Measurements from ENCODE around the gene VEZT.
"Not testable (repeated sequence)": the region's sequence is repeated elsewhere in the genome, so short reads cannot be mapped to it uniquely, and the experiment has no call there.

The VEZT gene, protein sequence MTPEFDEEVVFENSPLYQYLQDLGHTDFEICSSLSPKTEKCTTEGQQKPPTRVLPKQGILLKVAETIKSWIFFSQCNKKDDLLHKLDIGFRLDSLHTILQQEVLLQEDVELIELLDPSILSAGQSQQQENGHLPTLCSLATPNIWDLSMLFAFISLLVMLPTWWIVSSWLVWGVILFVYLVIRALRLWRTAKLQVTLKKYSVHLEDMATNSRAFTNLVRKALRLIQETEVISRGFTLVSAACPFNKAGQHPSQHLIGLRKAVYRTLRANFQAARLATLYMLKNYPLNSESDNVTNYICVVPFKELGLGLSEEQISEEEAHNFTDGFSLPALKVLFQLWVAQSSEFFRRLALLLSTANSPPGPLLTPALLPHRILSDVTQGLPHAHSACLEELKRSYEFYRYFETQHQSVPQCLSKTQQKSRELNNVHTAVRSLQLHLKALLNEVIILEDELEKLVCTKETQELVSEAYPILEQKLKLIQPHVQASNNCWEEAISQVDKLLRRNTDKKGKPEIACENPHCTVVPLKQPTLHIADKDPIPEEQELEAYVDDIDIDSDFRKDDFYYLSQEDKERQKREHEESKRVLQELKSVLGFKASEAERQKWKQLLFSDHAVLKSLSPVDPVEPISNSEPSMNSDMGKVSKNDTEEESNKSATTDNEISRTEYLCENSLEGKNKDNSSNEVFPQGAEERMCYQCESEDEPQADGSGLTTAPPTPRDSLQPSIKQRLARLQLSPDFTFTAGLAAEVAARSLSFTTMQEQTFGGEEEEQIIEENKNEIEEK

DNA sequence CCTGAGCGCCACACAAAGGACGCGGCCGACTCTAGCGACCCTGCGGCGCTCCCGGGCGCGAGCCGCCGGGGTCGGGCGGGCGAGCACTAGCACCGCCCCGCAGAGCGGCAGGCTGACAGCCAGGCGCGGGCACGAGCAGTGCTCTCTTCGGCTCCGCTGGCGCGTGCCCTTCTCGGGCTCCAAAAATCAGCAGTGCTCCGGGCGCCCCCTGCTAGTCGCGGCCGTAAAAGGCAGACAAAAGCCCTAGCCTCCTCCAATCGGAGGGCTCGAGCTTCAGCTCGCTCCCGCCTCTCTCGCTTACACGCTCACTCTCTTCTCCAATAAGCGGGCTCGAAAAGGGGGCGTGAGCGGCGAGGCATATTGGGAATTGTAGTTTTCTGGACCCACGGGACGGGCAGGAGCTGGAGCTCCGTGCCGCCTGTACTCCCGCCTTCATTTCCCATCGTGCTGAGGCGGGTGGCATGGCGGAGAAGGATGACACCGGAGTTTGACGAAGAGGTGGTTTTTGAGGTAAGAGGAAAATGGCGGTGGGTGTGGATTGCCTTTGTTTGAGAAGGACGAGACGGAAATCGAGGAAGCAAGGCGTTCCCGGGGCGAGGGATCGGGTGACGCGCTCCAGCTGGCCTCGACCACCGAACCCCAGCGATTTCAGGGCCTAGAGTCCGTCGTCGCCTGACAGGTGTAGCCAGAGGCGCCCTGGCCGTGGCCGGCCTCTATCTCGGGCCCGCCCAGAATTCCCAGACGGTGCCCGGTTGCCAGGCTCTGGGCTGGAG, at the start of gene VEZT, which contains the start of gene FGD6:
Gene VEZT (plus strand): TSS at position 431 of the 773 bp plus-strand sequence. CDS start 44 bp downstream, at position 475.
Gene FGD6 (minus strand): TSS at position 91 of the 773 bp plus-strand sequence. CDS start 227 bp downstream, outside the sequence.
- peak; percentile 98 for DNase-seq

DNA sequence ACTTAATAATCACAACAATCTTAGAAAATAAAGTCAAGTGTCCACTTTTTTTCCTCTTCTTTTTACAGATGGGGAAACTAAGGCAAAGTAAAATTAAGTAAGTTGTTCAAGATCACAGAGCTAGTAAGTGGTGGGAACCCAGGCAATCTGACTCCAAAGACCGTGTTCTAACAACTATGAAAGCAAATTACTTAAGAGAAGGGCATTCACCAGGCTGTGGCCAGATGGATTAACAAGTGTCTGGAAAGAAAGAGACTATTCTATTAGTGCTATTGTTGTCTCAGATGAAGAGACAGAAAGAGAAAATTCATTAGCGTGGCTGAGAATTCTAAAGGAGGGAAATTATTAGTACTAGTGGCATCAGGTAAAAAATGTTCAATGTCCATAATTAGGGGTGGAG, 48.9 kb upstream of the VEZT start:
- DNase-seq = no peak

DNA sequence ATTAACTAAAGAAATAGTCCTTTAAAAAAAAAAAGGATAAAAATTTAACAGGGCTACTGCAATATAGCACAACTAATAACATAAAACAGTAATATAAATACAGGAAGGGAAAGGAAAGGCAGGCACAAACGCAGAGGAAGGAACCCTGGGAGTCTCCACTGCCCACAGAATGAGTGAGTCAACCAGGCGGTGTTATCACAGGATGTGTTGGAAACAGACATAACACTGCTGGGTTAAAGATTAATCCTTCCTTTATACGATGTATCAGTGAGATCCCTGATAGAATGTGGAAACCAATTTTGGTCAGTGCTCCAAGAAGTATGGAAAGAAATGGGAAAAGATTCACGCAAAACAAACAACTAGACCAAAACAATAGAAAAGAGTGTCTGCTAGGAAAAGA, 48.2 kb upstream of the VEZT start:
- no peak for DNase-seq

DNA sequence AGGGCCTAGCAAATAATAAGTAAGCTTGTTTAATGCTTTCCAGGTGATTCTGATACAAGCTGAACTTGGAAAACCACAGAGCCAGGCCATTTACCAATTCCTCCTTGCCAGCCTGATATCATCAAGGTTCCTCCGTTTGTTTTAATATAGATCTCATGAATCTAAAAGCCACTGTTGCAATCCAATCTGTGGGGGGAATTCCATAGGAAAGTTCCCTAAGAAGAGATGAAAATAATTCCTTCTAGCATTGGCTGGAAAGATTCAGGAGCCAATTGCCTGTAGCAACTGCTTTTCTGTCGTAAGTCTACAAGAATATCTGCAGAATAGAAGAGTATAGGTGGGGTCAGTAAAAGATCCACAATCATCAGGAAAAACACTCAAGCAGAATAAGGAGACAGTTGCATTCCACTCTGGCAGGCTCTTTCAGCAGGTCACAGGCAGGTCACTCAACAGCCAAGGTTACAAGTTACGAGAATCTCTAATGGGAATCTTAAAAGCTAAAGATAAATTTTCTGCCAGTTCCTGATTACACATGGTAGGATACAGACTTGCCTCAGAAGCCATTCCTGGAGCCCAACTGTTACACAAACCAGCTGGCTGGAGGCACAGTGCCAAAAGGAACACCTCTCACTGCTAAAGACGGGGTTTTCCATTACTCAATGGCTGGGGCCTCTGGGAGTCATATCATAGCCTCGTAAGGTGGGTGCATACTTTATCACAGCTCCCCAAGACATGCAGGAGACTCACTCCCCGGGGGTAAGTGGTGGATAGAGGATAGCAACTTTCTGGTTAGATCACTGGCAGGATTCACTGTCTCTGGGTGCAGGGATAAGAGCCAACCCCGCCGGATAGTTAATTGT, 44.0 kb upstream of the VEZT start:
- DNase-seq = no peak

DNA sequence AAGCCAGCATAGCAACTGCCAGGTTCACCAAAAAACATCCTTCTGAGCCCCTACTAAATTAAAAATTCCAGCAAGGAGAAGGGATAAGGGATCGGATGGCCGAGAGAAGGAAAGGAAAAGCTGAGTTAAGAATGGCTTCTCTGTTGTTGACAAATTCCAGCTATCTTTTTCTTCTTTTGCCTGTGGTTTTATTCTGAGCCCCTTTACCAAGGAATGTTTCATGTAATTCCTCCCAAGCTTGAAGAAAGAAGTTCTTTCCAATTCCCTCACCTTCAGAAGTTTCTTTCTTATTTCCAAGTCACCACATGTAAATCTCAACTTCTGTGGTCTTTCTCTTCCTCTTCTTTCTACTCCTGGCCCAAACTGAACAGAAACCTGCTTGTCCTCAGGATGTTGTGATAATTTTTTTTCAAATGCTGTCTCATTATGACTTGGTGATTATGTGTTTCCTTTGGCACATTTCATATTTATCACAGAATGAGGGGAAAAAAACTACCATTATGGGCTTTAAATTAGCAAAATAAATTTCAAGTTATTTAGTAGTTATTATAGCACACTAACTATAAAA, 40.3 kb upstream of the VEZT start:
- DNase-seq = no peak

DNA sequence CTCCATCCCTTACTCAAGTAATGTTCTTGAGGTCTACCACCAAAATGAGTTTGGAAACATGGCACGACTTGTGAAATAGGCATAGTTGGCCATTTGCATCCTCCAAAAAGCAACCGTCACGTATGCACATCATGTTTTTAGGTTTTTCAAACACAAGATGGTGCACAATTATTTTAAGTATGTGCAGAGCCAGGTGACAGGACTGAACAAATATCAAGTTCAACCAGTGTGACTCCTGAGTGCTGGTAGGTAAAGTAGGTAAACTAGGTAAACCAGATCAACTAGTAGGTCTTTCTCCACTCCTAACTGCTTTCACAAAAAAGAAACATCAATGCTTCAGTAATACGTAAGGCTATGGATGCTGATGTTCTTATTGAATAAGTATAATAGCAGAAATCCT, 39.5 kb upstream of the VEZT start:
- no peak for DNase-seq

DNA sequence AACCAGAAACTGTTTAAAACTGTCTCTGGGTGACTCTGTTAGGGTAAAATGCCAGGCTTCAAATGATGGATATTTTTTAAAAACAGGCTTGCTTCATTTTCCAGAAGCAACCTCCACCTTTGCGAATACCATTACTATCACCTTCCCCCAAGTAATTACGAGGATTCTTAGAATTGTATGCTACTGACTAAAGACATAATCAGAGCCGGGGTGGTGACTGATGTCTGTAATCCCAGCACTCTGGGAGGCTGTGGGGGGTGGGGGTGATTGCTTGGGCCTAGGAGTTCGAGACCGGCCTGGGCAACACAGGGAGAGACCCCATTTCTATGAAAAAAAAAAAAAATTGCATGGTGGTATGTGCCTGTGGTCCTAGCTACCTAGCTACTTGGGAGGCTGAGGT, 38.6 kb upstream of the VEZT start:
- DNase-seq = no peak

DNA sequence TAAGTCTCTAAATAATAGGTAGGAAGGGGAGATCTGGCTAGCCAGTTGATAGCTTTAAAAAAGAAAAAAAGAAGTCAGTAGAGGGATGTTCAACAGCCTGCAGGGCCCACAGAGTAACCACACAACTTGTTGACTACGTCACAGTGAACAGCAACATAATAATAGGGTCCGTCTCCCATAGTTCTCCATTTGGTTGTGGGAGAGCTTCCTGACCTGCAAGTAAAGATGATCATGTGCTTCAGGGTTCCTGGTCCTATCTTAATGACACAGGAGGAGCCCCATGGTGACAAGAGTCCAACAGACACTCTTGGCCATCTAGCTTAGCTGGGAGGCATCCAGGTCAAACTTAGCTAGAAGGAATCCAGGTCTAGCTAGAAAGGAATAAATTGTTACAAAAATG, 36.5 kb upstream of the VEZT start:
- DNase-seq = no peak

DNA sequence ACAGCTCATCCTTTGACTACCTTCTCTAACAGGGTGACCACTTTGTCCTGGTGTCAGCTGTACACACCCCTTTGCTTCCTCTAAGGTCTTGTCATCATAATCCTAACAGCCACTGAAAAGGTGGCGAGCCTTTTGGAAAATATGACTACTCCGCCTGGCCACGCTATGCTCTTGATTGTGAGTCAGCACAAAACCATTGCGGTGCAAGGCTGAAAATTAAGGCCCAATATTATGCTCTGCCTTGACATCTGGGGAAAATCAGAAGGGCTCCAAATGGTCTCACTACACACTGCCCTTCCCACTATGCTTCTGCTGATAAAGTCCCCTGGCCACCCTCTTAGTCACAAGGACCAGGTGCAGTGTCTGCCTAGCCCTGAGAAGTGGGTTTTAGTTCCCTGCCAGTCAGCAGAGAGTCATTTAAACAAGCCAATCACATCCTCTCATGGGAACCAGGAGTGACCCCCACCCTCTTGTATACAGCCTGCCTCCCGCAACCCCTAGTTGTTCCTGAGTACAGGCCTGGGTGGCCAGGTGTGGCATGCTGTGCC, 34.7 kb upstream of the VEZT start:
- DNase-seq = no peak

DNA sequence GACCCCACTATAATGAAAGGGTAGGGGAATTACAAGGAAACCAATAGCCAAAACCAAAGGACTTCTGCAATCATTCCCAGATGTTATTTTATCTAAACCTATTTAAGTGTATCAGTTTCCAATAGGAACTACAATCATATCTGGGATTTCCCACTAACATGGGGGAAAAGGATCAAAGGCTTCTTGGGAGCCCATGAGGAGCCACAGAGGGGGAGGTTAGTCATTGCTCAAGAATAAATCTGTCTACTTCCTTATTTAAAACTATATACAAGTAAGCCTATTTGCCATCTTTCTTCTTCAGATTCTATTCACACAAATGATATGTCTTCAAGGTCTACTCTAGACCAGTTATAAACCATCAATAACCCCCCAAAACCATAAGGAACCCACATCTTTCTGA, 33.5 kb upstream of the VEZT start:
- DNase-seq = no peak

DNA sequence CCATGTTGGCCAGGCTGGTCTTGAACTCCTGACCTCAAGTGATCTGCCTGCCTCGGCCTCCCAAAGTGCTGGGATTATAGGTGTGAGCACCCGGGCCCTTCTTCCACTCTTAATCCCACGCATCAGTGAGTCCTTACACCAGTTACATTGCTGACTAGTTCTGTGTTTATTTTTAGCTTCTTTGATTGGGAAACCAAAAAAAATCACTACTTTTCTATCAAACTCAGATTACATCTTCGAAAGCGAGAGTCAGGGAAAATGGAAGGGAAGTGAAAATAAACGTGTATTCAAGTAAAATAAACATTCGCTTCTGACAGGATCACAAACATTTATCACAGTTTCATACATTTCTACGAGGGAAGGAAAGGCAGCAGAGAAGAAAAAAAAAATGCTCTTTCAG, 32.5 kb upstream of the VEZT start:
- no peak for DNase-seq

DNA sequence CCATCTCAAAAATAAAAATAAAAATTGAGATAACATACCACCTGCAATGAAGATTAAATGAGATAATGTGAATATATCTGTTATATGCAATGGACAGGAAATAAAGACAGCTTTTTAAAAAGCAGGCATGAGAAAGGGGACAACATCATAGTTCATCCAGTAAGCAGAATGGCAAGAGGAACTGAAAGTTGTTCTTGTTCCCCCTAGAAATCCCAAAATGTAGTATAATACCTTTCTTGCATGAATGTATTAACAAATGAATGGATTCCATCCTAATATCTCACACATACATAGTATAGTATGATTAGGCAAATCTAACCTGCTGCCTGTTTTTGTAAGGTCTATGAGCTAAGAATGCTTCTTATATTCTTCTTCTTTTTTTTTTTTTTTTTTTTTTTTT, 31.8 kb upstream of the VEZT start:
- no peak for DNase-seq

DNA sequence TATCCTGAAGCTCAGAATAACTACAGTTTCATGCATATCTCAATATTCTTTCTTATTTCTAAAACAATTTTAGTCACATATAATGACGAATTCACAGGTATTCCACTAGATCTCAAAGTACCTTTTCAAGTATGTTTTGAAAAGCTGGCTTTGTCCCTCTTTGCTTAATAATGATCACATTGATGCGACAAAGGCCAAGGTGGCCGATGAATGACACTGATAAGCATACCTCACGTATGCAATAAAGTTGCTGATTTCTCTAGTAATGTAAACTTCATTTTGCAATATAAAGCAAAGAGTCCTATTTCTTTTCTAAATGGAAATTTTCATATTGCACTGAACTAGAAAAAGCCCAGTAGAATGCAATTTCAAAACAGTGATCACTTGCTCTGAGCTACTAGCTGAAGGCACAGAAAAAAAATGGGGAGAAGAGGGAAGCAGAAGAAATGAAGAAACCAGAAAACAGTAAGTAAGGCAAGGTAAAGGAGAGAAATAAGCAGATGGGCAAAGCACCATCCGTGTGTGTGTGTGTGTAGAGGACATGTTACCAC, 29.7 kb upstream of the VEZT start:
- DNase-seq = no peak

DNA sequence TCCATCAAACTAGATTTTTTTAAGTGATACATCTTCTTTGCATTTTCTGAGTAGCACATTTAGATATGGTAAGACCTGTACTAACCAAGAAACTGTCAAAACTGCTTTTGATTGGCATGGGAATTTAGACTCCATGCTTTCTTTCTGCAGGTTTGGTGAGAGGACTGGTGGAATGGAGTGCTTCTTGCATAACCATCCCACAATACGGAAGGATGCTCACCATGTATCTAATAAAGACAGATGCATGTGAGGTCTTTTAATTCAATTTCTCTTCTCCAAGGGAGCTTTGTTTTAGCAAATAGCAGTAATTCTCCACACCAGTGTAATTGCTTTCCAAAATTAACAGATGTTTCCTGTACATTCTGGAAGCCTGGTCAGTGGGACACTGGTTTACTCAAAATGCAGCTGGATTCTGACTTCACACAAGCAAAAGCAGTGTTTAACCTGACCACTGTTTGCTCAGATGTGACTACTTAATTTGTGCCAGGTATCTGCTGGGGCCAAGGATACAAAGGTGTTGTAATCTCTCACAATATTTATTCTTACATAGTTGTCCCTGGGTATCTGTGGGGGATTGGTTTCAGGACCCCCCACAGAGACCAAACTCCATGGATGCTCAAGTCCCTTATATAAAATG, 26.4 kb upstream of the VEZT start:
- no peak for DNase-seq

DNA sequence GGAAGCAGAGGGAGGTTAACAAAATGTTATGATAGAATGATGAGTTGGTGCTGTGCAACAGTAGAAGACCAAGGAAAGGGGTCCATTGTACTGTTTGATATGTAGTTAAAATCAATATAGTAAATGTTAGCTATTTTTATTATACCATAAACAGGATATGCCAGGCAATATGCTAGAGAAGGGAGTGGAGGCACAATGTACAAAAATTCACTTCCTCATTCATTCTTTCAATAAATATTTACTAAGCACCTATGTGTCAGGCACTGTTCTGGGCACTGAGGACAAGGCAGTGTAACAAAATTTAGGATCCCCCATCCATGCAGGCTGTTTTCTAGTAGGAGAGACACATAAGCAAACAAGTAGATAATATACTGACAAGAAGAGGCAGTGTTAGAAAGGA, 25.3 kb upstream of the VEZT start:
- no peak for DNase-seq

DNA sequence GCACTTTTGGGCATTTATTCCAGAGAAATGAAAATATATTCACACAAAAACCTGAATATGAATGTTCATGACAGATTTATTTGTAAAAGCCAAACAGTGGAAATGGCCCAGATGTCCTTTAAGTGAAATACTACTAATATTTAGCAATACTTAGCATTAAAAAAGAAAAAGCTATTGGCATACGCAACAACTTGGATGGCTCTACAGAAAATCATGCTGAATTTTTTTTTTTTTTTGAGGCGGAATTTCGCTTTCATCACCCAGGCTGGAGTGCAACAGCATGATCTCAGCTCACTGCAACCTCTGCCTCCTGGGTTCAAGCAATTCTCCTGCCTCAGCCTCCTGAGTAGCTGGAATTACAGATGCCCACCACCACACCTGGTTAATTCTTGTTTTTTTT, 24.5 kb upstream of the VEZT start:
- no peak for DNase-seq

DNA sequence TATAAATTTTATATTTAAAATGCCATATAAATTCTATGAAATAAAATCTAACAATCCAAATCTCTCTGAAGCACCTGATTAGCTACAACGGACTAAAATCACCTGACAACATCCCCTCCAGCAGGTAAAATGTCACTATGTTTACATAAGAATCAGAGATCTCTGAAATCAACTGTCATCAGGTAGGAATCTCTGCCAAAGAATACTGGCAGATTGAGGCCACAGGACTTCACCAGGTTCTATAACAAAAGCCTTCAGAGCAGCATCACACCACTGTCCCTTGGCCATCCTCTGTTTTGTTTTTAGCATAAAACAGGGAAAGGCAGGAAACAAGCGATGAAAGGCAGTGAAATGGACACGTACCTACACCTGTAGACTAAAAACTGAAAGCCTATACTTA, 22.5 kb upstream of the VEZT start:
- DNase-seq = no peak

DNA sequence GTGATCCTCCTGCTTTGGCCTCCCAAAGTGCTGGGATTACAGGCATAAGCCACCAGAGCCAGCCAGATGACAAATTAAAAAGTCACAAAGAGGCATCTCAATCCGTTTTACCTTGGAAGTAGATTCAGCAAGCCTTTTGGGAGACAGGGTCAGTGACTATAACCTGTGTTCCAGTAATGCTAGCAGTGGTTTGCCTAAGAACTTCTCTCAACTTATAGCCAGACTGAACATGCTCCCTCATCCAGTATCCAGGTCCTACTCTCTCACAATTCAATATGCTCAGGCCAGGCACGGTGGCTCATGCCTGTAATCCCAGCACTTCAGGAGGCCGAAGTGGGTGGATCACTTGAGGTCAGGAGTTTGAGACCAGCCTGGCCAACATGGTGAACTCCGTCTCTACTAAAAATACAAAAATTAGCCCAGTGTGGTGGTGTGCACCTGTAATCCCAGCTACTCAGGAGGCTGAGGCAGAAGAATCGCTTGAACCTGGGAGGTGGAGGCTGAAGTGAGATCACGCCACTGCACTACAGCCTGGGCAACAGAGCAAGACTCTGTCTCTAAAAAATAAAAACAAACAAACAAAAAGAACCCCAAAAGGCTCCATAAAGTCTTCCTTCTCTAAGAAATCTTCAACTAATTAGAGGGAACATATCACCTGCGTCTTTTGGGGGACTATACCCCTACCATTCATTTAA, 20.6 kb upstream of the VEZT start:
- DNase-seq = not testable (repeated sequence)

DNA sequence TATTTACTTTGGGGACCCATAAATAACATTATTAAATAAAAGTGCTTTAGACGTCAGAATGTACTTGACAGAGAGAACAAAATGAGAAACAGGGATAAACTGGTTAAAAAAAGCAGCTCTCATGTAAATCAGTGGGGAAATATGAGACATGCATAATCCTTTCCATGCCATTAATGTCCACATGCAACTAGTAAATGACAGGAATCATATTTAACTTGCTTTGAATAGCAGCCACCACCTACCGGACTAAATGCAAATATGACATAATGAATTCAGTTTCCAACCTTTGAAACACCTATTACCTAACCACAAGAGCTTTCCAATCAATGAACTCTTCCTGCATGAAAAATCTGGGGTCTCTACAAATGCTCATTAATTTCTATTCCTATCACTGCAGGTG, 20.0 kb upstream of the VEZT start:
- no peak for DNase-seq

DNA sequence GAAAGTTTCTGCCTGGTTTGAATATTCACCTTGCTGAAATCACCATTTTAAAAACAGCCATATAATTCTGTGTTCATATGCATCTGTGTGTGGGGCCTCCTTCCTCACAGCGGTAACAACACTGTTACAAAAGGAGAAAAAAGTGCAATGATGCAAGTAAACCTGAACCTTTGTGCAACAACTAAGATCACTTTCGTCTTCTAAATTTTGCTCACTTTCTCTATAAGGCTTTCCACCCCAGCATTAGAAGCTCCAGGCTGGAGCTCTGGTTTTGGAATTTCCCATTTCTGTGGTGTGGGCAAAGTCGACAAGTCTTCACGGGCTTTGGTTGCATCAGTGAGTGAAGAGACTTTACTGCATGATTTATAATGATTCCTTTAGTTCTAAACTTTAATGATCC, 18.7 kb upstream of the VEZT start:
- DNase-seq = no peak

All from stimulated activated naive CD4-positive, alpha-beta T cell treated with Interleukin-2 at 50 U/mL for 16 hours (primary cell).